Occipital lobe (tissue), 2 donors: ENCODE data around the gene MSLN. TPM values are rescaled to one million over a fixed set of nuclear protein-coding genes. Genes with fewer than 3 reads are reported as not detected.
"Not testable (repeated sequence)": the region's sequence is repeated elsewhere in the genome, so short reads cannot be mapped to it uniquely, and the experiment has no call there.

Experiments used
- DNase-seq: peaks from one replicate; lab custom pipeline; 2025; lab: John Stamatoyannopoulos, UW
- total RNA-seq: library from RNA; depleted of rRNA; stranded (reverse); fragments of >200 nt; gene quantifications from one replicate; pipeline ENCODE4 v1.2.3, GENCODE V29; 2014

MSLN gene
- not detected for total RNA-seq

- DNase-seq: no peak
Observed at GRCh38 chr16:760545-761343, at the start of gene MSLN. MSLN (plus strand) TSS chr16:760734; CDS start chr16:762681, 1,947 bp downstream.

- no peak for DNase-seq
Observed at GRCh38 chr16:711084-711483, 49.5 kb upstream of the MSLN start.

- DNase-seq: peak; percentile 36
Observed at GRCh38 chr16:711548-712320, 48.8 kb upstream of the MSLN start.

GRCh38 chr16:712740-713250 is 47.7 kb upstream of the MSLN start:
- DNase-seq: not testable (repeated sequence)

- no peak for DNase-seq
Observed at GRCh38 chr16:714079-714478, 46.5 kb upstream of the MSLN start.

GRCh38 chr16:714558-715476 is 45.7 kb upstream of the MSLN start, which contains the start of gene METRN:
METRN (plus strand) TSS chr16:715118; CDS start chr16:715290, 172 bp downstream.
- peak; percentile 85 for DNase-seq

- no peak for DNase-seq
Observed at GRCh38 chr16:715477-716199, 44.9 kb upstream of the MSLN start.

- DNase-seq: peak; percentile 74
Observed at GRCh38 chr16:716200-716568, 44.4 kb upstream of the MSLN start.

GRCh38 chr16:716768-717325 is 43.7 kb upstream of the MSLN start:
- no peak for DNase-seq

GRCh38 chr16:717450-718245 is 42.9 kb upstream of the MSLN start:
- DNase-seq: no peak

GRCh38 chr16:718389-718788 is 42.1 kb upstream of the MSLN start:
- no peak for DNase-seq

- no peak for DNase-seq
Observed at GRCh38 chr16:718922-719321, 41.6 kb upstream of the MSLN start.

- no peak for DNase-seq
Observed at GRCh38 chr16:719815-720446, 40.6 kb upstream of the MSLN start.

GRCh38 chr16:720447-720989 is 40.0 kb upstream of the MSLN start:
- DNase-seq: peak; percentile 74

GRCh38 chr16:720990-721764 is 39.4 kb upstream of the MSLN start, which contains the start of gene ANTKMT:
ANTKMT (plus strand) TSS chr16:721146; CDS start chr16:721275, 129 bp downstream.
- DNase-seq: peak; percentile 77

GRCh38 chr16:721765-722540 is 38.6 kb upstream of the MSLN start:
- DNase-seq: no peak
